IMR-90 (cell line): ENCODE data around the gene HOXA5. TPM values are rescaled to one million over a fixed set of nuclear protein-coding genes. Genes with fewer than 3 reads are reported as not detected.

Experiments
- ATAC-seq: fragments of 200-7000 bp; cut with Tn5 transposase; 2 replicates; pipeline ENCODE4 v1.9.1; 2020; ENCODE audit warnings: low read depth, mild to moderate bottlenecking, moderate library complexity
- BruUV-seq: library from RNA; stranded (reverse); fragments of 400-500 nt; replicated peaks from 2 replicates; lab custom pipeline; 2021; lab: Mats Ljungman, UMichigan
- CTCF ChIA-PET: fragments of 300-600 bp; formaldehyde crosslinking; extraction: SDS; loops from one replicate; lab custom pipeline; 2021; ENCODE audit warnings: antibody characterized with exemption; lab: Yijun Ruan, JAX
- POLR2A ChIA-PET: fragments of 300-600 bp; sonication (Branson Sonifier 250); formaldehyde crosslinking; loops from one replicate; lab custom pipeline; 2022; ENCODE audit warnings: antibody characterized with exemption; ENCODE audit not compliant: unreplicated experiment; lab: Charles Lee
- DNase-seq: peaks from one replicate; pipeline ENCODE4 v3.0.0; 2013
- H2AFZ ChIP-seq: replicated peaks from 2 replicates; pipeline ENCODE3; 2013; ENCODE audit warnings: low read length, mild to moderate bottlenecking; ENCODE audit not compliant: poor library complexity
- H2AK5ac ChIP-seq: 2 replicates; pipeline ENCODE4 v1.6.1; 2013; ENCODE audit warnings: low read depth, low read length, inconsistent platforms
- H2AK9ac ChIP-seq: replicated peaks from 2 replicates; pipeline ENCODE3; 2013; ENCODE audit warnings: mild to moderate bottlenecking, low read depth, low read length, moderate library complexity; ENCODE audit not compliant: poor library complexity
- H2BK120ac ChIP-seq: 2 replicates; pipeline ENCODE4 v1.6.1; 2013; ENCODE audit warnings: low read depth, low read length, inconsistent platforms
- H2BK15ac ChIP-seq: 3 replicates; pipeline ENCODE4 v1.6.1; 2013; ENCODE audit warnings: low read depth, low read length, inconsistent platforms
- H2BK20ac ChIP-seq: 2 replicates; pipeline ENCODE4 v1.6.1; 2013; ENCODE audit warnings: low read depth, mild to moderate bottlenecking, inconsistent platforms, low read length, moderate library complexity
- H2BK5ac ChIP-seq: 2 replicates; pipeline ENCODE4 v1.6.1; 2013; ENCODE audit warnings: mild to moderate bottlenecking, low read depth, low read length, inconsistent platforms; ENCODE audit not compliant: poor library complexity, severe bottlenecking
- H3K14ac ChIP-seq: replicated peaks from 2 replicates; pipeline ENCODE4 v1.6.1; 2013; ENCODE audit warnings: low read depth, low read length, inconsistent platforms
- H3K18ac ChIP-seq: 2 replicates; pipeline ENCODE4 v1.6.1; 2013; ENCODE audit warnings: low read depth, low read length, control low read depth
- H3K23ac ChIP-seq: 2 replicates; pipeline ENCODE4 v1.6.1; 2013; ENCODE audit warnings: low read depth, low read length, inconsistent platforms
- H3K27ac ChIP-seq: 2 replicates; pipeline ENCODE4 v1.5.1; 2013; ENCODE audit warnings: mild to moderate bottlenecking, control low read depth, low read length; ENCODE audit not compliant: insufficient read depth
- H3K27me3 ChIP-seq: 2 replicates; pipeline ENCODE4 v1.6.1; 2013; ENCODE audit warnings: low read length; ENCODE audit not compliant: control insufficient read depth, insufficient read depth
- H3K36me3 ChIP-seq: 2 replicates; pipeline ENCODE4 v1.6.1; 2013; ENCODE audit warnings: low read length, mixed read lengths; ENCODE audit not compliant: control insufficient read depth, insufficient read depth
- H3K4ac ChIP-seq: 2 replicates; pipeline ENCODE4 v1.6.1; 2013; ENCODE audit warnings: low read depth, low read length, inconsistent platforms
- H3K4me1 ChIP-seq: 2 replicates; pipeline ENCODE4 v1.6.1; 2013; ENCODE audit warnings: low read length, mixed read lengths; ENCODE audit not compliant: control insufficient read depth, insufficient read depth
- H3K4me2 ChIP-seq: 2 replicates; pipeline ENCODE4 v1.6.1; 2013; ENCODE audit warnings: low read depth, mild to moderate bottlenecking, control low read depth, low read length, moderate library complexity
- H3K4me3 ChIP-seq: 2 replicates; pipeline ENCODE4 v1.5.1; 2013; ENCODE audit warnings: low read depth, mild to moderate bottlenecking, control low read depth, low read length, moderate library complexity; ENCODE audit not compliant: insufficient read depth
- H3K56ac ChIP-seq: 2 replicates; pipeline ENCODE4 v1.6.1; 2013; ENCODE audit warnings: low read length, inconsistent platforms; ENCODE audit not compliant: insufficient read depth; ENCODE audit errors: extremely low read depth
- H3K79me1 ChIP-seq, 2 experiments: 2 replicates each; pipeline ENCODE4 v1.6.1; 2013; ENCODE audit warnings: low read length in 2 of 2, inconsistent platforms in 1 of 2, low read depth in 1 of 2
- H3K9ac ChIP-seq: 2 replicates; pipeline ENCODE4 v1.6.1; 2013; ENCODE audit warnings: low read depth, low read length, control low read depth
- H3K9me1 ChIP-seq: 2 replicates; pipeline ENCODE4 v1.6.1; 2013; ENCODE audit warnings: low read length, inconsistent platforms; ENCODE audit not compliant: insufficient read depth
- H3K9me3 ChIP-seq: 2 replicates; pipeline ENCODE4 v1.6.1; 2013; ENCODE audit warnings: low read length; ENCODE audit not compliant: control insufficient read depth, insufficient read depth
- H4K20me1 ChIP-seq: 2 replicates; pipeline ENCODE4 v1.6.1; 2013; ENCODE audit warnings: low read length, inconsistent platforms; ENCODE audit not compliant: insufficient read depth
- H4K5ac ChIP-seq: 2 replicates; pipeline ENCODE4 v1.6.1; 2013; ENCODE audit warnings: mild to moderate bottlenecking, low read depth, low read length, control low read depth
- H4K8ac ChIP-seq, 2 experiments: 2 replicates each; pipeline ENCODE4 v1.6.1; 2013; ENCODE audit warnings: low read depth in 2 of 2, low read length in 2 of 2, control low read depth in 1 of 2, inconsistent platforms in 1 of 2
- H4K91ac ChIP-seq: 2 replicates; pipeline ENCODE4 v1.6.1; 2013; ENCODE audit warnings: low read depth, low read length, inconsistent platforms; ENCODE audit not compliant: insufficient read depth
- CHD1 ChIP-seq: IDR thresholded peaks from 2 replicates; pipeline ENCODE4 v1.6.1; 2012; ENCODE audit warnings: low read depth, low read length, improper control_type of control experiment
- FOS ChIP-seq: fragments of 150-350 bp; IDR thresholded peaks from 2 replicates; pipeline ENCODE4 v1.6.1; 2016; ENCODE audit warnings: low read depth, low read length
- MAFK ChIP-seq: IDR thresholded peaks from 2 replicates; pipeline ENCODE4 v1.6.1; 2012; ENCODE audit warnings: low read depth, low read length, improper control_type of control experiment
- MAZ ChIP-seq: IDR thresholded peaks from 2 replicates; pipeline ENCODE4 v1.6.1; 2012; ENCODE audit warnings: low read depth, mild to moderate bottlenecking, low read length, improper control_type of control experiment, moderate library complexity, borderline replicate concordance
- WGBS, 2 experiments: methylation state at CpG; one replicate each; pipeline versions ENCODE4 v1.1.5 to v1.1.7; 2013; ENCODE audit warnings: missing lambda C conversion rate in 2 of 2; ENCODE audit not compliant: insufficient read length in 1 of 2; ENCODE audit errors: extremely low coverage in 2 of 2; 5-methylcytosine and 5-hydroxymethylcytosine counted together
- dilution Hi-C: fragments of 300-500 bp; cut with HindIII; formaldehyde crosslinking; loops from one replicate; pipeline ENCODE4 v1.14.3; 2018; ENCODE audit warnings: low sequenced_read_pairs; ENCODE audit not compliant: unreplicated experiment
- in situ Hi-C: fragments of 300-500 bp; cut with MboI; formaldehyde crosslinking; loops from 3 replicates; pipeline ENCODE4 v1.14.3; 2019; ENCODE audit warnings: low sequenced_read_pairs, inconsistent platforms, mixed read lengths
- intact Hi-C: fragments of 100-400 bp; cut with micrococcal nuclease; formaldehyde crosslinking; loops from 2 replicates; pipeline ENCODE4 v1.10.0; 2022
- polyA plus RNA-seq, 3 experiments: library from polyadenylated mRNA; depleted of rRNA; stranded (reverse); fragments of >200 nt; gene quantifications; 2 replicates each; pipeline ENCODE4 v1.2.3, GENCODE V29; 2012; ENCODE audit warnings: low replicate concordance in 1 of 3
- total RNA-seq: library from RNA; depleted of rRNA; stranded (reverse); fragments of >200 nt; gene quantifications from 2 replicates; pipeline ENCODE4 v1.2.3, GENCODE V29; 2012
- TF ChIP-seq, protein P1 (sequence below): fragments of 150-350 bp; IDR thresholded peaks from 2 replicates; pipeline ENCODE4 v1.6.1; 2017; ENCODE audit warnings: mild to moderate bottlenecking, antibody characterized with exemption, low read length, low read depth

The HOXA5 gene
- total and polyA plus RNA-seq, 2 of the 4 experiments (the other 2 are of a cell fraction): 19.9 to 29.4 TPM

DNA sequence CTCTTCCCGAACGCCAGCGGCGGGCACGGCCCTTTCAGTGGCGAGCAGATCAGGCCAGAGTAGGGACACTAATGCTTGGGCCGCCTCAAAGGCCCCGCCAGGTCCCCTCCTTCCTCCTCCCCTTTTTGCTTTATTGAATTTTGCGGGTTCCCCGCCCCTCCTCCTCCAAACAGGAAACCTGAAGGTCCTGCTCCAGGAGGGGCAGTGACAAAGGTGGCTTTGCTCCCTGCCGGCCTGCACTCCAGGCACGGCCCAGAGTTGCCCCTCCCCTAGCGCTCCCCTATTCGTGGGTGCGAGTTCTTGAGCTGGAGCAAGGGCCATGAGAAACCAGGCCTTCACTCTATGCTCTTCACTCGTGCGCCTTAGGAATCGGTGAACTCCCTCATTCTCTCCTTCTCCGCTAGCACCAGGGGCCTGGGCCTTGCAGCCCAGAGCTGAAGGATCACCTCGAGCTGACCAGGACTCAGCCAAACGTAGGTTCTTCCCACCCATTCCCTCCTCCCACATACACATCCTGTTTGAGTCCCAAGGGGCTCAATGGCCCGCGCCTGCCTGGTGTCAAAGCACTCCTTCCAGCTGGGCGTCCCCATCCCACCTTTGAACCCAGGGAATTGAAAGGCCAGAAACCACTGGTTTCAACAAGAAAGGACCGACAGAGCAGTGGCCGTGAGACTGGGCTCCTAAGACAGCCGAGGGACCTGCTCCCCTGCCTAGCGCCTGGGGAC lies 4.7 kb upstream of the HOXA5 start:
- intact Hi-C loops: loop anchor here (5.0 kb wide), 1 partner anchor 1056 kb away; no protein-coding TSS in a partner anchor

More for the DNA sequence above, 4.7 kb upstream of the HOXA5 start:
- POLR2A ChIA-PET: no interaction called here
- dilution Hi-C loops: no loop called here
- peak overlapping the region; percentile 96 for H3K27ac ChIP-seq
- H3K9ac ChIP-seq: peak overlapping the region; percentile 68
- peak overlapping the region; percentile 53; the same call in 2 of the 3 replicates for H2BK15ac ChIP-seq
- WGBS, 2 experiments: 18% methylated on average over 11 of the region's 28 CpGs; no CpG with 5 or more reads in 1 of the 2 experiments
- H4K8ac ChIP-seq: peak overlapping the region; percentile 82 to 84
- H3K23ac ChIP-seq: peak overlapping the region; percentile 96
- H3K27me3 ChIP-seq: no peaks in the 10 kb centered on the region
- peak overlapping the region; percentile 86 for H3K14ac ChIP-seq
- CTCF ChIA-PET: no interaction called here
- peak overlapping the region; percentile 90 for H2AFZ ChIP-seq
- no peak for TF ChIP-seq MAFK
- TF ChIP-seq CHD1: no peak
- TF ChIP-seq MAZ: no peak
- TF ChIP-seq, protein P1, sequence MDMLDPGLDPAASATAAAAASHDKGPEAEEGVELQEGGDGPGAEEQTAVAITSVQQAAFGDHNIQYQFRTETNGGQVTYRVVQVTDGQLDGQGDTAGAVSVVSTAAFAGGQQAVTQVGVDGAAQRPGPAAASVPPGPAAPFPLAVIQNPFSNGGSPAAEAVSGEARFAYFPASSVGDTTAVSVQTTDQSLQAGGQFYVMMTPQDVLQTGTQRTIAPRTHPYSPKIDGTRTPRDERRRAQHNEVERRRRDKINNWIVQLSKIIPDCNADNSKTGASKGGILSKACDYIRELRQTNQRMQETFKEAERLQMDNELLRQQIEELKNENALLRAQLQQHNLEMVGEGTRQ: no peak
- TF ChIP-seq FOS: no peak
- H2BK120ac ChIP-seq: peak overlapping the region; percentile 56
- peak overlapping the region; percentile 61 for H4K5ac ChIP-seq
- peak overlapping the region; percentile 77 for H4K91ac ChIP-seq
- no peak for DNase-seq
- H4K20me1 ChIP-seq: no peaks in the 10 kb centered on the region
- H2BK20ac ChIP-seq: peak overlapping the region; percentile 33; the same call in 1 of the 2 replicates
- no peaks in the 10 kb centered on the region; the same call in 1 of the 2 replicates for H3K36me3 ChIP-seq
- peak overlapping the region; percentile 47 for H3K18ac ChIP-seq
- ATAC-seq: no peak
- H3K9me1 ChIP-seq: no peaks in the 10 kb centered on the region
- in situ Hi-C loops: loop anchor here (10.0 kb wide), 1 partner anchor 953 kb away; no protein-coding TSS in a partner anchor
- peak overlapping the region; percentile 10 for H2AK9ac ChIP-seq
- H2AK5ac ChIP-seq: peak overlapping the region; percentile 78
- H3K9me3 ChIP-seq: no peaks in the 10 kb centered on the region
- peak overlapping the region; percentile 64 for H2BK5ac ChIP-seq
- 0 out of 2 replicates have a peak overlapping the region, but pooled peaks have one; percentile 13 for H3K56ac ChIP-seq
- H3K4ac ChIP-seq: peak overlapping the region; percentile 79
- BruUV-seq: no TSS peak
- H3K4me1 ChIP-seq: peaks cover 17% of the 10 kb centered on the region
- peaks cover 9 to 27% of the 10 kb centered on the region in 2 experiments; a peak in 3 of 4 replicates for H3K79me1 ChIP-seq
- H3K4me2 ChIP-seq: peak overlapping the region; percentile 76
- H3K4me3 ChIP-seq: peak overlapping the region; percentile 38
